NT2/D1 (cell line): ENCODE results near the gene CGB2.
"Not testable (repeated sequence)": the region's sequence is repeated elsewhere in the genome, so short reads cannot be mapped to it uniquely, and the experiment has no call there.

ENCODE experiments used
- YY1 ChIP-seq: IDR thresholded peaks from 2 replicates; pipeline ENCODE4 v1.6.1; 2011; ENCODE audit not compliant: insufficient read length, insufficient read depth
- ZNF274 ChIP-seq: IDR thresholded peaks from 2 replicates; pipeline ENCODE4 v1.6.1; 2011; ENCODE audit warnings: mild to moderate bottlenecking, low read depth, low read length

- TF ChIP-seq YY1, ZNF274: not testable (repeated sequence)
These were observed 6.4 kb downstream of the CGB2 start for GRCh38 chr19:49038111-49038510.
